Muscle layer of duodenum (tissue), 2 donors: ENCODE measurements around the gene FREM1.

ENCODE experiments used
- H3K27ac ChIP-seq: one replicate; pipeline ENCODE4 v1.7.0; 2013; ENCODE audit warnings: mild to moderate bottlenecking, low read length
- H3K27me3 ChIP-seq: one replicate; pipeline ENCODE4 v1.7.0; 2013; ENCODE audit warnings: low read depth, mild to moderate bottlenecking, control low read depth, low read length
- H3K36me3 ChIP-seq, 2 donors: one replicate each; pipeline ENCODE4 v1.7.0; 2013; ENCODE audit warnings: low read length in 2 of 2, control low read depth in 1 of 2, mild to moderate bottlenecking in 1 of 2; ENCODE audit not compliant: insufficient read depth in 2 of 2, control insufficient read depth in 1 of 2
- H3K4me1 ChIP-seq, 2 donors: one replicate each; pipeline ENCODE4 v1.7.0; 2013; ENCODE audit warnings: low read length in 2 of 2, mild to moderate bottlenecking in 2 of 2, control low read depth in 1 of 2, moderate library complexity in 1 of 2; ENCODE audit not compliant: insufficient read depth in 2 of 2, control insufficient read depth in 1 of 2
- H3K4me3 ChIP-seq, 2 donors: one replicate each; pipeline ENCODE4 v1.7.0; 2013; ENCODE audit warnings: low read length in 2 of 2, low read depth in 1 of 2, mild to moderate bottlenecking in 1 of 2
- H3K9me3 ChIP-seq, 2 donors: one replicate each; pipeline ENCODE4 v1.7.0; 2013; ENCODE audit warnings: low read length in 2 of 2, control low read depth in 1 of 2, mild to moderate bottlenecking in 1 of 2; ENCODE audit not compliant: control insufficient read depth in 1 of 2
- donor health status: healthy.

Gene FREM1

DNA sequence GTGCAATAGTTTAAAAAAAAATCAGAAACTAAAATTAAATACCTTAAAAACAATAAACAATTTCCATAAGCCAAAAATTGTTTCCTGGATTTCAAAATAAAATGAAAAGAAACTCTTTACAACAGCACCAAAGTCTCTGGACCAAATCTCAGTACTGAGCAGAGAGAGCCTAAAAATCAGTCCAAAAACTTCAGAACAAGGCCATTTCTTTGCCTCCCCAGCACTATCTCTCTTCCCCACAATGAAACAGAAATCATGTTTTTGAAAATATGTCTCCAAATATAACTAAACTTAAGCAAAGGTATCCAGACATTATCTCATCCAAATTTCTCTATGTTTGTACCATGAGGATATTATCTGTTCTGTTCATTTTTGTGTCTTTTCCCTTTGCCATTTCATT is 1.0 kb downstream of the FREM1 start:
- Histone ChIP-seq H3K36me3 (no peaks in the 10 kb centered on the region), H3K27me3 (no peaks in the 10 kb centered on the region), H3K9me3 (no peaks in the 10 kb centered on the region), H3K4me1 (peaks cover 0 to 5% of the 10 kb centered on the region in 2 donors), H3K27ac (peak overlapping the region; percentile 46), H3K4me3 (peak overlapping the region; percentile 51 to 61)

DNA sequence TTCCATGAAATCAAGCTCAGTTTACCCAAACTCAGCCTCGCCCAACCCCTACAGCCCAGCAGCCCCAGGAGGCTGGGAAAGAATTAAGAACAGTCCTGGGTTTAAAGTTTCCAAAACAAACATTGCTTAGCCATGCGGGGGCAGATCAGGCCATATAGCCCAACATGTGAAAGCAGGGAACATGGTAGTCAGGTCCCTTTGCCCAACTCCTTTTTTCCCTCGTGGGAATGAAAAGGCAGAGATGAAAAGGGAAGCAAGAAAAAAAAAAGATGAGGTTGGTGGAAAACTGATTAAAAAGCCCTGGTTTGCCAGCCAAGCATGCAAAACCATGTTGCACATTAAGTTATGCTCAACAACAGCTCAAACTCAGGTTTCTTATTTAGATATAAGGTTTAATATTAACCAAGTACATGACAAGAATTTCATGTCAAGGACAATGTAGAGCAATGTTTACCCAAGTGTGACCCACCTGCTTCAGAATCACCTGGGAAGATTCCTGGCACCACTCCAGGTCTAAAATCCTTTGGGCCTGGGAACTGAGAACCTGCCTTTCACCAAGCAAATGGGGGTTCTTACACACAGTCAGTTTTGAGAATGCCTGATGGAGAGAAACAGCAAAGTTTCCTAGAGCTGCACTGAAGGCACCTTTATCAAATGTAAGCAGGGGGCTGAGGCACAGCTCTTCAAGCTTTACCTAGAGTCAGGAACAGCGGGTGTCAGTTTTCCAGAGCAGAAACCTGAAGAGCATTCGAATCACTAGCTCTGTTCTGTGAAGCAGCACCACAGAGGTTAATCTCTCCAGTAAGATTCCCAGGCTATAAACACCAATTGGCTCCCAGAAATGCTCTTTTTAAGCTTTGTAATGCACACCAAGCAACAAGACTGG is 1.7 kb downstream of the FREM1 start:
- Histone ChIP-seq H3K27me3 (no peaks in the 10 kb centered on the region), H3K9me3 (no peaks in the 10 kb centered on the region), H3K36me3 (no peaks in the 10 kb centered on the region), H3K4me3 (peak overlapping the region; percentile 51 to 61), H3K4me1 (peaks cover 0 to 5% of the 10 kb centered on the region in 2 donors), H3K27ac (peak overlapping the region; percentile 46)

DNA sequence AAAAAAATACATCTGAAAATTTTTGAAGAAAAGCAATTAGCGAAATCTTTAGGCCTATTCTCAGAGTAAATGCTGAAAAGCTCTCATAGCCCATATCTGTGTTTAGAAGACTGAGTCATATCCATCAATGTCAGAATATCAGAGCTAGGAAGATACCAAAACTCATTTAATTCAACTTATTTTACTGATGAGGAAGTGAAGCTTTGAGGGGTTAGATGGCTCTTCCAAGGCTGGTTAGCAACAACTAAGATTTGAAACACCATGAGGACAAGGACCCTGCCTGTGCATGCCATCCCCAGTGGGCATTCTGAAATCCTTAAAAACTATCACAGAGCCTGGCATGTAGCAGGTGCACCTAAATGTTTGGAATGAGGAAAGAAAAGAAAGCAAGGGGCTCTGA is 2.5 kb downstream of the FREM1 start:
- Histone ChIP-seq H3K27ac (peak overlapping the region; percentile 35), H3K4me3 (peak overlapping the region; percentile 9 to 35), H3K36me3 (no peaks in the 10 kb centered on the region), H3K9me3 (no peaks in the 10 kb centered on the region), H3K27me3 (no peaks in the 10 kb centered on the region), H3K4me1 (peaks cover 0 to 5% of the 10 kb centered on the region in 2 donors)

DNA sequence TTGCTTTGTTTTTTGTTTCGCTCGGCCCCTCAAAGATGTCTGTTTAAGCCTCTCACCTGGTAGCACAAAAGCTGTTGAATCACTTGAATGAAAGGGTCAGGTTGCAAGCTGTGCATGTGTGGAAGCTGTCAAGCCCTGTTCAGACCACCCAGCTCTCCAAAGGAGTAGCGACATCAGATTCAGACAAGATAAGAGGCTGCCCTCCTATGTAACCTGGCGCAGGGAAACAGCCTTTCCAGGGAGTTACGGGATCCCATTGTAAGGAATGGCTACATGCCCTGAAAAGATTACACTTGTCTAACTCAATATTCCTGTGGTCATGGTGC is 2.9 kb downstream of the FREM1 start:
- no peaks in the 10 kb centered on the region for H3K27me3 ChIP-seq
- H3K4me1 ChIP-seq, result peaks cover 0 to 5% of the 10 kb centered on the region in 2 donors
- H3K4me3 ChIP-seq, result peak overlapping the region; percentile 9 to 35
- peak overlapping the region; percentile 35 for H3K27ac ChIP-seq
- no peaks in the 10 kb centered on the region for H3K9me3 ChIP-seq
- no peaks in the 10 kb centered on the region for H3K36me3 ChIP-seq

DNA sequence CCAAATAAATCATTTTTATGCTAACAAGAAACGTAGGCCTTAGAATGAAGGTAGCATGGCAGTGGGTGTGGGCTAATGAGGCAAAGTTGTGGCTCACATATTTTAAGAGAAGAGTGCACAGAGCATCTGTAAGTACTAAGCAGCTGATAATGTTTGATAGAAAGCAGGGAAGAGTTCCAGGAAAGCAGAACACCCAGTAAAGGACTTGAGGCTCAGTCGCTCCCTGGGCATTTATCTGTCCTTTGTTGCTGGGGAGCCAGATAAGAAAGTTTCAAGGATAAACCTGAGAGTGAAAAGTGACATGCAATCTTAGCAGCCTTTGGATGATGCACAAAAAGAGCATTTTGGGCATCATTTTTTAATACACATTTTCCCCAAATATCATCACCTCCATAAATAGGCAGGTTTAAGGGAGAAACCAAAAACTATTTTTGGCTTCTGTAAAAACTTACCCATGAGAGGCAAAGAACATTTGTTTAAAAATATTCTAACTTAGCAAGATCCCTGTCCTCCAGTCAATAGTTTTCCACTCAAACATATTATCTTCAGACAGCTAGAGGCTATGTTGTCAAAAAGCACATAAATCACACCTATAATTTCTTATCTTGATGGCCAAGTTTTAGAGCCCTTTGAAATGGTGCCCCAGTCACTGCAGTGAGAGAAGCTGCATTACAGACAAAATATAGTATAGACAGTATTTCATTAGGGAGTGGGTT is 3.4 kb downstream of the FREM1 start:
- Histone ChIP-seq H3K4me1 (peaks cover 0 to 5% of the 10 kb centered on the region in 2 donors), H3K27me3 (no peaks in the 10 kb centered on the region), H3K9me3 (no peaks in the 10 kb centered on the region), H3K27ac (peak overlapping the region; percentile 35), H3K4me3 (peak overlapping the region in 1 of 2 donors; percentile 35), H3K36me3 (no peaks in the 10 kb centered on the region)

DNA sequence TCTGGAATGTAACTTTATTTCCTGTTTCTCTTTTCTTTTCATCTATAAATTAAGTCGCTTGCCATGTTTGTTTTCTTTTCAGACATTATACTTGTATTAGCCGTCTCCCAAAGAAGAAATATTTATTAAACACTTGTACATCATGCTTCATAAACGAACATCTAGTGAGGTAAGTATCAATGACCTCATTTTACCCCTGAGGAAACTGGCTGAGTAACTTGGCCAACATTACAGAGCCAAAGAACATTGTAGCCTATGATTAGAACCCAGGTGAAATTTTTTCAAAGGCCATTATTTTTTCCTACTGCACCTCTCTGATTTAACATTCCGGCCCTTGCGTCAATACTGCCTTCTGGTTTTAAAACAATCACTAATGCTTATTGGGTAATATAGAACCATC is 4.2 kb downstream of the FREM1 start:
- peak overlapping the region; percentile 25 for H3K27ac ChIP-seq
- H3K27me3 ChIP-seq, result no peaks in the 10 kb centered on the region
- no peaks in the 10 kb centered on the region for H3K36me3 ChIP-seq
- peaks cover 0 to 5% of the 10 kb centered on the region in 2 donors for H3K4me1 ChIP-seq
- no peak overlapping the region for H3K4me3 ChIP-seq
- H3K9me3 ChIP-seq, result no peaks in the 10 kb centered on the region

DNA sequence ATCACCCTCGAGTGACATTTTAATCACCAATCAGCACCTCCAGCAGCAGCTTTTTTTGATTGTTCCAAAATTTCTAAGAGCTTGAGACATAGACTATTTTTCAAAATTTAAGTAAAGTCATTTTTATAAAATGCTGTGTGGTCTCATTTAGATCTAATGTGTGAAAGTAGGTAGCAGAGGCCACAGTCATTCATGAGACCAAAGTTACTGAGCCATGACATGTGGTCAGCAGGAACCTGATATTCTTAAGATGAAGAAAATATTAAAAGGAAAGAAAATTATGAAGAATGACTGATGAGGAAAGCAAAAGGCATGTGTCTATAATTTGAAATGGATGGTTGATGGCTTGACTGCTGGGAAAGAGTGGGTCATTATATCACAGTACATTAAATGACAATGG is 7.2 kb downstream of the FREM1 start:
- Histone ChIP-seq H3K4me1 (no peaks in the 10 kb centered on the region), H3K36me3 (no peaks in the 10 kb centered on the region), H3K27ac (no peak overlapping the region), H3K27me3 (no peaks in the 10 kb centered on the region), H3K9me3 (no peaks in the 10 kb centered on the region), H3K4me3 (no peak overlapping the region)

DNA sequence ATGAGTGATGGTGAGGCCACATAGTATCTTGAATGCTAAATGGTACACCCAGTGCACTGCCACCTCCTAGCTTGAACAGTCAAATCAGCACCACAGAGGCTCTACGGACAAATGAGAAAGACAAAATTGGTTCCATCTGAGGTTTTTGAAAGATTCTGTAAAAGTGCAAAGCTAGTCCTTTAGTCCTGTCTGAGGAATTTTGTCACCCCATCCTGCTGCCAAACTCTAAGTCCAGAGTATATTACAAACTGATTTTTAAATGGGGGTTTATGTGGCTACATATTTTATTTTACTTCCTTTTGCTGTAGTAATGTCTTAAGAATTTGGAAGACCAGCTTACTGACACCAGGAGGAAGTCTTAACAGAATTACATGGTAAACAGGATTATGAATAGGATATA is 7.7 kb downstream of the FREM1 start:
- Histone ChIP-seq H3K36me3 (no peaks in the 10 kb centered on the region), H3K4me3 (no peak overlapping the region), H3K27me3 (no peaks in the 10 kb centered on the region), H3K27ac (no peak overlapping the region), H3K4me1 (no peaks in the 10 kb centered on the region), H3K9me3 (no peaks in the 10 kb centered on the region)

DNA sequence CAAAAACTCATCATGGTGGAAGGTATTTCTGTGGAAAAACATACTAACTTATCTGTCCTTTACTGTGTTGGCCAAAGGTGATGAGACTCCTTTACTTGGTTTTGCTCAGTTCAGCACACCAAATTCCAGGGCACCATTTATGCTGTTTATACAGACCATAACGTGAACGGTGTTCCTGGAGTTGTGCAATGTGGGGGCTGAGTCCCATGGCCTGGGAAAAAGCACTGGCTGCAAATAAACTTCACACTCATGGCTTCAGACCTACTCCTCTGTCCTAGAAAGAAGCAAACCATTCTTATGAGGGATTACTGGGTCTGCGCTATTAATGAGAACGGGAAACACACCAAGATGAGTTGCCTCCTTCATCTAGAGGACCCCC is 10.4 kb downstream of the FREM1 start:
- Histone ChIP-seq H3K4me1 (no peaks in the 10 kb centered on the region), H3K27ac (no peak overlapping the region), H3K9me3 (no peaks in the 10 kb centered on the region), H3K36me3 (no peaks in the 10 kb centered on the region), H3K27me3 (no peaks in the 10 kb centered on the region), H3K4me3 (no peak overlapping the region)

DNA sequence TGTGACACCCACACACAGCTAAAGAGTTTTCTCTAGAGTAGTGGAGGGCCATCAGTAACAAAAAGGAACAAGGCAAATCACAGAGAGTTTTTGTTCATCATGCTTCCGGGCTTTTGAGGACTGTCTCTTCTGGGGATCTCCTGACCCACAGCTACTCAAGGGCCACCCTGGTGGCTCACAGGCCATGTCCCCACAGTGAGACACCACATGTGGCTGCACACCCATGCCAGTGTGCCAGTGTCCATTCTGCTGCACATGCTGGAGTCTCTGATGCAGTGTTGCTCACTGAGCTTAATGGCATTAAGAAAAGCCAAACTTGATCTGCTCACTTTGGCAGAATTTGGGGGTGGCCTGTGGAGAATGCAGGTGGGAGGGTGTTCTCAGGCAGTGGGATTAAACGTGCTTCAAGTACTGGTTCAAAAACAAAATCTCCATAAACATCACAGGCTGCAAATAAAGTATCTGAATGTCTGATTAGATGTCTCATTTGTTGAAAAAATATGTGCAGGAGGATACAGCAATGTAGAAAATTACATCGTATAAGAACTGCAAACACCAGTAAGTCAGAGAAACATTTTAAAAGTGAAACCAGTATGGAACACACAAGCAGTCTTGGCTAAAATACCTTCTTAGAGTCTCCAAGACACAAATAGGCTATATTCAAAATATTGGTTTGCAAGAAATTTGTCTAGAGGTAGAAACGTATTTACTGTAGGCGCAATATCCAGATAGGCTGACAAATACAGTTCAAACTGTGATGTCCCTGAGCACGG is 11.0 kb downstream of the FREM1 start:
- Histone ChIP-seq H3K4me3 (no peak overlapping the region), H3K4me1 (no peaks in the 10 kb centered on the region), H3K27me3 (no peaks in the 10 kb centered on the region), H3K9me3 (no peaks in the 10 kb centered on the region), H3K27ac (no peak overlapping the region), H3K36me3 (no peaks in the 10 kb centered on the region)

DNA sequence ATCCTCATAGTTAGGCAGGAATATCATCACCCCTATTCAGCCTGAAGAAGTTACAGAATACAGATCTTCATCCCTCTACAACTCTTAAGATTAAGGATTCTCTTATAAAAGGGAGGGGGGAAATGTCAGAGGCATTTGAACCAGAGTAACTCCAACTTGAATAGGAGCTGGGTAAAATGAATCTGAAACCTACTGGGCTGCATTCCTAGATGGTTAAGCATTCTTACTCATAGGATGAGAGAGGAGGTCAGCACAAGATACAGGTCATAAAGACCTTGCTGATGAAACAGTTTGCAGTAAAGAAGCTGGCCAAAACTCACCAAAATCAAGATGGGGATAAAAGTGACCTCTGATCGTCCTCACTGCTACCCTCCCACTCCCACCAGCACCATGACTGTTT is 14.4 kb downstream of the FREM1 start:
- H3K27ac ChIP-seq, result no peak overlapping the region
- no peaks in the 10 kb centered on the region for H3K27me3 ChIP-seq
- H3K4me3 ChIP-seq, result no peak overlapping the region
- no peaks in the 10 kb centered on the region for H3K36me3 ChIP-seq
- H3K9me3 ChIP-seq, result no peaks in the 10 kb centered on the region
- H3K4me1 ChIP-seq, result no peaks in the 10 kb centered on the region
